Stimulated activated CD4-positive, alpha-beta T cell treated with anti-CD3 and anti-CD28 coated beads, Interleukin-2, amount 100 ng/mL, for 4 hours (primary cell): Measurements from ENCODE around the gene TMC5.
"Not testable (repeated sequence)": the region's sequence is repeated elsewhere in the genome, so short reads cannot be mapped to it uniquely, and the experiment has no call there.

Experiments used
- DNase-seq: peaks from one replicate; pipeline ENCODE4 v3.0.0-alpha.2; 2020; ENCODE audit warnings: low read depth

Gene TMC5

GRCh38 chr16:19400711-19401110 lies 17.0 kb upstream of the TMC5 start:
- DNase-seq, result no peak

- no peak for DNase-seq
Observed at GRCh38 chr16:19406891-19407491, 10.7 kb upstream of the TMC5 start.

GRCh38 chr16:19410435-19411171 lies 7.1 kb upstream of the TMC5 start:
- DNase-seq, result no peak

GRCh38 chr16:19411298-19411697 lies 6.4 kb upstream of the TMC5 start:
- no peak for DNase-seq

- not testable (repeated sequence) for DNase-seq
Observed at GRCh38 chr16:19412055-19412454, 5.6 kb upstream of the TMC5 start.

- no peak for DNase-seq
Observed at GRCh38 chr16:19415461-19415860, 2.2 kb upstream of the TMC5 start.

- no peak for DNase-seq
Observed at GRCh38 chr16:19415918-19416317, 1.8 kb upstream of the TMC5 start.

- DNase-seq, result no peak
Observed at GRCh38 chr16:19418200-19418599, 517 bp downstream of the TMC5 start.

GRCh38 chr16:19419698-19420075 lies 2.0 kb downstream of the TMC5 start:
- no peak for DNase-seq

- DNase-seq, result no peak
Observed at GRCh38 chr16:19424478-19424877, 6.8 kb downstream of the TMC5 start.

- no peak for DNase-seq
Observed at GRCh38 chr16:19430345-19430744, 12.7 kb downstream of the TMC5 start.

- no peak for DNase-seq
Observed at GRCh38 chr16:19431636-19432340, 14.1 kb downstream of the TMC5 start.

GRCh38 chr16:19432429-19432828 lies 14.7 kb downstream of the TMC5 start:
- no peak for DNase-seq

GRCh38 chr16:19434584-19434983 lies 16.9 kb downstream of the TMC5 start:
- no peak for DNase-seq

GRCh38 chr16:19436540-19436939 lies 18.9 kb downstream of the TMC5 start:
- no peak for DNase-seq

GRCh38 chr16:19437280-19437679 lies 19.6 kb downstream of the TMC5 start:
- no peak for DNase-seq

- DNase-seq, result no peak
Observed at GRCh38 chr16:19438739-19439138, 21.1 kb downstream of the TMC5 start.

- no peak for DNase-seq
Observed at GRCh38 chr16:19439483-19439882, 21.8 kb downstream of the TMC5 start.

GRCh38 chr16:19443659-19444058 lies 26.0 kb downstream of the TMC5 start:
- DNase-seq, result no peak

- DNase-seq, result no peak
Observed at GRCh38 chr16:19446300-19446846, 28.7 kb downstream of the TMC5 start.

- DNase-seq, result no peak
Observed at GRCh38 chr16:19446886-19447285, 29.2 kb downstream of the TMC5 start.

- no peak for DNase-seq
Observed at GRCh38 chr16:19450186-19450585, 32.5 kb downstream of the TMC5 start.
